Lower lobe of right lung (tissue), 2 donors: ENCODE measurements around the gene PBX1. TPM values are rescaled to one million over a fixed set of nuclear protein-coding genes. Genes with fewer than 3 reads are reported as not detected.

Experiments used
- ATAC-seq, 2 donors: fragments of 200-7000 bp; cut with Tn5 transposase; one replicate each; pipeline ENCODE4 v1.9.1; 2020 to 2022; ENCODE audit warnings: mild to moderate bottlenecking in 2 of 2, moderate library complexity in 2 of 2
- DNase-seq: peaks from one replicate; pipeline ENCODE4 v3.0.0-alpha.2; 2020
- H3K27ac ChIP-seq: fragments of 200-600 bp; one replicate; pipeline ENCODE4 v1.8.0; 2022
- H3K27me3 ChIP-seq: fragments of 200-600 bp; one replicate; pipeline ENCODE4 v1.8.0; 2022; ENCODE audit warnings: low read depth
- H3K36me3 ChIP-seq: fragments of 200-600 bp; one replicate; pipeline ENCODE4 v1.8.0; 2022; ENCODE audit warnings: mild to moderate bottlenecking
- H3K4me1 ChIP-seq: fragments of 200-600 bp; one replicate; pipeline ENCODE4 v1.8.0; 2022
- H3K4me3 ChIP-seq: fragments of 200-600 bp; one replicate; pipeline ENCODE4 v1.8.0; 2022; ENCODE audit warnings: mild to moderate bottlenecking
- H3K9me3 ChIP-seq: fragments of 200-600 bp; one replicate; pipeline ENCODE4 v1.8.0; 2022
- CTCF ChIP-seq: fragments of 200-600 bp; IDR thresholded peaks from one replicate; pipeline ENCODE4 v1.8.0; 2022; ENCODE audit warnings: antibody characterized with exemption, mild to moderate bottlenecking
- intact Hi-C: fragments of 100-400 bp; cut with DNase I; formaldehyde crosslinking; loops from one replicate; pipeline ENCODE4 v1.11.0; 2022
- total RNA-seq: library from RNA; stranded (reverse); fragmentation: NEBNext Ultra II Directional; extraction: Animal tissue kit (Norgen Biotek cat#: 25700); gene quantifications from one replicate; pipeline ENCODE4 v1.2.1, GENCODE V29; 2021
- donor health status: DM: no; HTN: yes; CAD: no; lungs with severe emphysema.

Gene PBX1
- total RNA-seq, 1 donor from 2014 or later = 58.1 TPM

- no peaks in the 10 kb centered on the region for H3K9me3 ChIP-seq
- H3K27me3 ChIP-seq = no peaks in the 10 kb centered on the region
- no peak for TF ChIP-seq CTCF
- intact Hi-C loops = no loop called here
- H3K4me3 ChIP-seq = peak overlapping the region; percentile 69
- no peak for ATAC-seq
- no peaks in the 10 kb centered on the region for H3K36me3 ChIP-seq
- DNase-seq = no peak
- peak overlapping the region; percentile 81 for H3K27ac ChIP-seq
- peaks cover 17% of the 10 kb centered on the region for H3K4me1 ChIP-seq
These were observed 2.5 kb downstream of the PBX1 start for GRCh38 chr1:164561472-164561871.

GRCh38 chr1:164562061-164562460, 3.1 kb downstream of the PBX1 start:
- Histone ChIP-seq H3K27ac (peak overlapping the region; percentile 81), H3K27me3 (no peaks in the 10 kb centered on the region), H3K4me1 (peaks cover 17% of the 10 kb centered on the region), H3K4me3 (peak overlapping the region; percentile 69), H3K9me3 (no peaks in the 10 kb centered on the region), H3K36me3 (no peaks in the 10 kb centered on the region)
- DNase-seq (no peak), ATAC-seq (no peak)
- intact Hi-C loops = no loop called here
- TF ChIP-seq CTCF = no peak

GRCh38 chr1:164562511-164562910, 3.5 kb downstream of the PBX1 start:
- Histone ChIP-seq H3K4me1 (peaks cover 18% of the 10 kb centered on the region), H3K27ac (peak overlapping the region; percentile 63)

GRCh38 chr1:164562947-164563520, 4.0 kb downstream of the PBX1 start:
- ATAC-seq (no peak), DNase-seq (no peak)
- Histone ChIP-seq H3K27ac (peak overlapping the region; percentile 63), H3K27me3 (no peaks in the 10 kb centered on the region), H3K36me3 (no peaks in the 10 kb centered on the region), H3K4me1 (peaks cover 12% of the 10 kb centered on the region), H3K9me3 (no peaks in the 10 kb centered on the region), H3K4me3 (peak overlapping the region; percentile 69)
- intact Hi-C loops = no loop called here
- TF ChIP-seq CTCF = no peak

More at GRCh38 chr1:164562511-164562910, 3.5 kb downstream of the PBX1 start:
- Histone ChIP-seq H3K27me3 (no peaks in the 10 kb centered on the region), H3K4me3 (peak overlapping the region; percentile 69), H3K9me3 (no peaks in the 10 kb centered on the region), H3K36me3 (no peaks in the 10 kb centered on the region)
- DNase-seq (no peak), ATAC-seq (no peak)
- no peak for TF ChIP-seq CTCF
- intact Hi-C loops = no loop called here

GRCh38 chr1:164563721-164564360, 4.9 kb downstream of the PBX1 start:
- DNase-seq (no peak), ATAC-seq (peak in 1 of 2 donors; percentile 29)
- peak overlapping the region; percentile 63 for H3K27ac ChIP-seq
- no peaks in the 10 kb centered on the region for H3K27me3 ChIP-seq
- H3K9me3 ChIP-seq = no peaks in the 10 kb centered on the region
- H3K36me3 ChIP-seq = no peaks in the 10 kb centered on the region
- no peak for TF ChIP-seq CTCF
- H3K4me3 ChIP-seq = peak overlapping the region; percentile 69
- H3K4me1 ChIP-seq = peaks cover 10% of the 10 kb centered on the region
- intact Hi-C loops = no loop called here
